ENCODE results near the gene SRPK3.
A peak's percentile ranks its signal among the peaks of the same experiment; 100 is the strongest.

SRPK3 gene

DNA sequence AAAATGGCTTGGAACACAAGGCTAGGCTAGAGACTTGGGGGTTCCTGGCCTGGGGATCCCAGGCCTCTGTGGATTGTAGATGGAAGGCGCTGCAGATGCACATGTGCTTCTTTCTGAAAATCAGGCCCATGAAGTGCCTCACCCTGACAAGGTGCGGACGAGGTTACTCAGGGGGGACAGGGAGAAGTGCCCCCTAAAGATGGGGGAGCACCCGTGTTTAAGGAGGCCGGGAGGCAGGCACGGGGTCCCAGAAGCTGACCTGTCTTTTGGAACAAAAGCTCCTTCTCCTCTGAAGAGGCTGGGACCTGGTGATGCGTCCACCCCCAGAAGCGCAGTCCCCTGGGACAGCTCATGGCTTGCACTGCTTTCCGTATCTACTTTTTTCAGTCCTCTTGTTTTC is 47.1 kb downstream of the SRPK3 start:
- DNase-seq = no peak
- intact Hi-C loops (cut with DNase I) = loop anchor here (10.0 kb wide), 1 partner anchor 57 kb away; the partner anchor contains the start of gene L1CAM

DNA sequence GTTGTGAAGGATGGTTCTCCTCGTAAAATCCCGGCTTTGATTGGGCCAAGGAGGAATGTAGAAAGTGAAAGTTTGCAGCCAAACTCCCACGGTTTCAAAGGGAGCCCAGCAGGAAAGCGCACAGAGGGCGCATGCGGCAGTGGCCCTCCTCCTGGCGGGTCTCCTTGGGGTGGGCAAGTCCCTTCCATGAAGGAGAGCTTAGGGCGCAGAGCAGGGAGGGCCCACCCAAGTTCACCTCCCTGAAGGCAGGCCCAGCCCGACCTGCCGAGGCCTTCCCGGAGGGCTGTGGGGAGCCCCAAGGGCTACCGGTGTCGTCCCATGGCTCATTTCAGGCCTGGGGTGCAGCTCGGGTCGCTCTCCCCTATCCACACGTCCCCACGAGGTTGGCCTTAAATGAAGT is 47.5 kb downstream of the SRPK3 start:
- no peak for DNase-seq
- intact Hi-C loops (cut with DNase I) = loop anchor here (10.0 kb wide), 1 partner anchor 56 kb away; the partner anchor contains the start of gene L1CAM

DNA sequence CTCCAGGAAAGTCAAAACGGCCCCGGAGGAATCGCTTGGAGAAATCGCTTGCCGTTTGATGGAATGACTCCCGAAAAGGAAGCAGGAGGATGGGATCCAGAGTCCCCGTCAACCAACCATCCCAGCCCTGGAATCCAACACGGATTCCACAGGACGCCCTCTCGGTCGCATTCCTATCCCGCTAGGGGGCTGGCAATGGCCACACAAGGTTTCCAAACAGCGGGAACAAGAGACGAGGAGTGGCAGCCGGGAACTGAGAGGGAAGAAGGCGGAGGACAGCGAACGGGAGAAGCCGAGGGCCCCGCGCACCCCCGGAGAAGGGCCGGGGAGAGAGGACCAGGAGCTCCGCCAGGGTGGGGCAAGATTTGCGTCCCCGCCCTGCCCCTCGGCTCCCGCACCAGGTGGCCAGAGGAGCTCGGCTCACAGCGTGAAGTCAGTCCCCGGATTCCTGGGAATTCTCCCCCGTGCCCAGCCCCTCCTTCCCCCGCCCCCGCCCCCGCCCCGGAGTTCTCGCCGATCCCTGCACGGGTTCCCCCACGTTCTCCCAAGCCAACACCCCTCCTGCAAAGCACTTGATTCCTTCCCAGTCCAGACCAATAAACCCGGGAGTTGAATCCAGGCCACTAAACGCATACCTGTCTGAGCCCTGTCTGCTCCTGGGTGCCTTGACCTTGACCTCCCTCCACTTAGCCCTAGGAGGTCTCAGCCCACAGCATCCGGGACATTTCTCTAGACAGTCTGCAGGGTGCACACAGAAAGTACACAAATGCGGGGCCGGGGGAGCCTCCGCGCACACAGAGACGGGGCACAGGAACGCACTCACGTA is 48.1 kb downstream of the SRPK3 start:
- intact Hi-C loops (cut with DNase I) = loop anchor here (10.0 kb wide), 1 partner anchor 56 kb away; the partner anchor contains the start of gene L1CAM
- peak in 1 of 10 donors; percentile 84 for DNase-seq

GRCh38 chrX:153829549-153829798 is 48.6 kb downstream of the SRPK3 start:
- intact Hi-C loops (cut with DNase I) = loop anchor here (10.0 kb wide), 1 partner anchor 55 kb away; the partner anchor contains the start of gene L1CAM
- DNase-seq = no peak

DNA sequence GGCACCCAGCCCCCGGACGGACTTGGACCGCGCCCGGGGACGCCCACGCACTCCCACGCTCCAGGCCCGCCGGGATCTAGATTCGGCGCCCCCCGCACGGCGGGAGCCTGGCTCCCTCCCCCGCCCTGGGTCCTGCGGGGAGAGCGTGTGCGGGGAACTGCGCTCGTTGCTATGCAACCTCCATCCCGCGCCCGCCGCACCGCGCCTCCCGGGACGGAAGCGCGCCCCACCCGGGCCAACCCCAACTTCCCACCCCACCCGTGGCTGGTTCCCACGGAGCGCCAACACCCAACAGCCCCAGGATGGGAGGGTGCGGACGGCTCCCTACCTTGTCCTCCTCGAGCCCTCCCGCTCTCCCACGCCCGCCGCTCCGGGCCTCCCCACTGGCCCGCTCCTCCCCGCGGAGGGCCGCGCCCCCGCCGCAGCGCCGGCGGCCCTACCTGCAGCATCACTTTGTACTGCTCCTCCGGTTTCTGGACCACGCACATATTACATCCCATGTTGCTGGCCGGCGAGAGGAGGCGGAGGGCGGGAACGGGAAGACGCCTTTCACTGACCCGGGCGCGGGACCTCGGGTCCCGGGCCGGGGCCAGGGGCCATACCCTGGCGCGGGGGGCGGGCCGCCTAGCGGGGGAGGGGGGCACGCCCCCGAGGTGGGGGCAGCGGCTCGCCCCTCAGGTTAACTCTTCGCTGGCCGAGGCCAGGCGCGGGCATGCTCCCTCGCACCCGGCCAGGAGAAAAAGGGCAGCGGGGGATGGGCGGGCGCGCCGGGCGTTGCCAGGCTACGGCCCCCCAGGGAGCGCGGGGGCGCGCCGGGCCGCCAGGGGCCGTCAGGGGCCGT is 49.2 kb downstream of the SRPK3 start, which contains the start of gene PDZD4:
Gene PDZD4, minus strand, starts transcription at position 746 of the 841 bp plus-strand sequence. Its CDS starts 246 bp downstream, at position 500.
- intact Hi-C loops (cut with DNase I) = loop anchor here (10.0 kb wide), 1 partner anchor 55 kb away; the partner anchor contains the start of gene L1CAM
- DNase-seq = peak in 2 of 10 donors; percentile 81 to 86

DNA sequence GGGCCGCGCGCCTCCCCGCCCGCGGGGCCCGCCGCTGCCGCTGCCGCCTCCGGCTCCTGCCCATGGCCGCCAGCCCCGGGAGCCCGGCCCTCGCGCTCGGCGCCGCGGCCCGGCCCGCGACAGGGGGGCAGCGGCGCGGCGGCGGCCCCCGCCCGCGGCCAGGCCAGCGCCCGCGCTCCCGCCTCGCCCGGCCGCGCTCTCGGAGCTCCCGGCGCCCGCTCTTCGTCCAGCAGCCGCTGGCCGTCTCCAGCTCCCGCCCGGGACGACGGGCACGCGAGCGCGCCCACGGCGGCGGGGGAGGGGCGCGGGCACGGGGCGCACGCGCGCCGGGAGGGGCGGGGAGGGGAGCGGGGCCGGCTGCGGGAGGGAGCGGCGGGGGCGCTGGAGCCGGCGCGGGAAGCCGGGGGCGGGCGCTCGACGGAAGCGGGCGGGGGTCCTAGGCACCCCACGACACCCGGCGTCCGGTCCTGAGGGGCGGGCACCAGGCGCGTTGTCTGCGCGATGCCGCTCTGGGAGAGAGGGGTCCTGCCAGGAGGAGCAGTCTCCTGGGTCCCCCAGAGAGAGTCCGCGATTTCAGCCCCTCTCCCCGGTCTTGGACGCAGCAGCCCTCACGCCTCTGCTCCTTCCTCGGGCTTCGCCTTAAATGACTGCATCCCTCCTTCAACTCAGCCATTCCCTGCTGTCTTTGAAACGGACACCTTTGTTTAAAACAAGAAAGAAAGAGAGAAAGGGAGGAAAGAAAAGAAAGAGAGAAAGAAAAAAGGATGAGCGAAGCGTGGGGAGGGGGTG is 50.0 kb downstream of the SRPK3 start:
- intact Hi-C loops (cut with DNase I) = no loop called here
- peak in 1 of 10 donors; percentile 21 for DNase-seq

DNA sequence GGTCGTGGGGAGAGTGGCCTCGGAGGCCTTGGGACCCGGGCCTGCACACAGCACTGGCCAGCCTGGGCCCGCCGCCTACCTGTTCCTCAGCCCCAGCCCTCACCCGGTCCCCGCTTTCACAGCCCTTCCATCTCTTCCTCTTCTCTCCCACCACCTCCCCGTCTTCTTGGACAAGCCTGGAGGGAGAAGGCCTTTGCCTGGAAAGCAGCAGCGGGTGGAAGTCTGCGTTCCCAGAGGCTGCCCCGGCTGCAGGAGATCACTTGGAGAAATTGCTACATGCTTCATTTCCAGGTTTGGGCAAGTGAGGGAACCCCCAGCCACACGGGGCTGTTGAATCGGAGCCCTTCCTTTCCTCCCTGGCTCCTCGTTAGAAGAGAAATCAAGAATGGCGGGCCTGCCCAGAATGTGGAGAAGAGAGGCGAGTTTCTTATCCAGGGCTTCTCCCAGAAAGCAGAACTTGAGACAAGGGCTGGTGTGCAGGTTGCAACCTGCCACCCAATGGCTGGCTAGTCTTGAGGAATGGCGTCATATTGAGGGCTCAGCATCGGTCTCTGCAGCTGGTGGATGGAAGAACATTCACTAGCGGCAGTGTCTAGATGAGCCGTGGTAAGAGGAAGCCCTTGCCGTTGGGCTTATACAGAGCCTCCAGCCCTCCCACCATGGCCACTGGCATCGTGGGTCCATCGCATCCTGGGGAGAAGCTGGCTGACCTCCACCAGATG is 50.7 kb downstream of the SRPK3 start:
- intact Hi-C loops (cut with DNase I) = no loop called here

GRCh38 chrX:153832728-153833127 is 51.9 kb downstream of the SRPK3 start:
- intact Hi-C loops (cut with DNase I) = no loop called here
- no peak for DNase-seq

More for the DNA sequence above, 50.7 kb downstream of the SRPK3 start:
- peak in 1 of 10 donors; percentile 81 for DNase-seq

Measured in posterior cingulate gyrus (tissue), 11 donors.